Pulmonary artery endothelial cell (primary cell): Measurements from ENCODE around the gene GPR25. TPM values are rescaled to one million over a fixed set of nuclear protein-coding genes. Genes with fewer than 3 reads are reported as not detected.

Experiments
- DNase-seq: peaks from one replicate; pipeline ENCODE4 v3.0.0-alpha.2; 2011; ENCODE audit warnings: low read depth, low spot score
- total RNA-seq: library from RNA; depleted of rRNA; stranded (reverse); fragments of >200 nt; gene quantifications from 2 replicates; pipeline ENCODE4 v1.2.3, GENCODE V29; 2014

GPR25 gene, protein sequence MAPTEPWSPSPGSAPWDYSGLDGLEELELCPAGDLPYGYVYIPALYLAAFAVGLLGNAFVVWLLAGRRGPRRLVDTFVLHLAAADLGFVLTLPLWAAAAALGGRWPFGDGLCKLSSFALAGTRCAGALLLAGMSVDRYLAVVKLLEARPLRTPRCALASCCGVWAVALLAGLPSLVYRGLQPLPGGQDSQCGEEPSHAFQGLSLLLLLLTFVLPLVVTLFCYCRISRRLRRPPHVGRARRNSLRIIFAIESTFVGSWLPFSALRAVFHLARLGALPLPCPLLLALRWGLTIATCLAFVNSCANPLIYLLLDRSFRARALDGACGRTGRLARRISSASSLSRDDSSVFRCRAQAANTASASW
- not detected in 2 replicates for total RNA-seq

- no peak for DNase-seq
These were observed at the start of gene GPR25 for GRCh38 chr1:200872446-200873115. TSS of gene GPR25 (plus strand) at chr1:200872981. CDS start at chr1:200873038, 57 bp downstream.

DNA sequence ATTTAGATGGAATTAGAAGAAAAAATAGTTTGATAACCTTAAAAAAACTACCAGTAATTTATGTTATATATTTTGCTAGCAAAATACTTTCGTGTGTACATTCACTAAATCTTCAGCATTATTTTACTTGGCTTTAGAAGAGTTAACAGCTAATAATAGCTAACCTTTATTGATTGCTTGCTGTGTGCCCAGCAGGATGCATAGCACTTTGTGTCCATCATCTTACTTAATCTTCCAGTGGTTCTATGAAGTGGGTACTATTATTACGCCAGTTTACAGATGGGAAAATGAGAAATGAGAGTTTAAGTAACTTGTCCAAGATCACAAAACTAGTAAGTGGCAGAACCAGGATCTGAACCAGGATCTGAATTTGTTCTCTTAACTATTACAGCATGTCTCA, 41.7 kb upstream of the GPR25 start:
- no peak for DNase-seq

DNA sequence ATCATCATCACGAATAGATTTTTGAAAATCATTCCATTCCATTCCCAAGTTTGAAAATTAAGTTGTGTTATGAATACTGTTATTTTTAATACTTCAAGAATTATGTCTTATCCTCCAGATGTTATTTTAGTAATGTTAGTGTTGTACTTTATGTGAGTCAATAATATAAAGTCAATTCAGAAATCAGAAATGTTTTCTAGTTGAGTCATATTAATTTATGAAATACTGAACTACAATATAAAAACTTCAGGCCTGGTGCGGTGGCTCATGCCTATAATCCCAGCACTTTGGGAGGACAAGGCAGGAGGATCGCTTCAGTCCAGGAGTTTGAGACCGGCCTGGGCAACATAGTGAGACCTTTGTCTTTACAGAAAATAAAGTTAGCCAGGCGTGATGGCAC, 38.4 kb upstream of the GPR25 start:
- no peak for DNase-seq

- DNase-seq = no peak
These were observed 36.6 kb upstream of the GPR25 start for GRCh38 chr1:200836213-200836612.

DNA sequence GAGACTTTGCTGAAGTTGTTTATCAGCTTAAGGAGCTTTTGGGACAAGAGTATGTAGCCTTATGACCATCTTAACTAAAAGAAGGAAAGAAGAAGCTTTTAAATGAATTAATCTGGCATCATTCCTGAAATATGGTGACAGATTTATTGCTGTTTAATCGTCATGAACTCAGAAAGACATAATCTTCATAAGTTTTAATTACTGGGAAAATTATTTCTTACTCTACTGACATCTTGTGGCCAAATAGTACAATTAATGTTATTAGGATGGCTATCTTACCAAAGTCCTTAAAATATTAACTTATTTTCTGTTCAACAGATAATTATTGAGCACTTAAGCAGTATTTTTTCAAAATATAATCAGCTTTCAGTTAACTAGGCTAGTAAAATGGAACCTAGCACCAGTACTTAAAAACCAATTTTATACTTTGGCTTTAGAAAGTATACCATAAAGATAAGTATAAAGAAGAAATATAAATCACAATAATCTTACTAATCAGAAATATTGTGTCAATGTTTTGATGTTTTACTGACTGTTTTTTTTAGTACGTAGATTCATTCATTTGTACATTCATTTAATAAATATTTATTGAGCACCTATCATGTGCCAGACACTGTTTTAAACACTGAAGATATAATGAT, 34.7 kb upstream of the GPR25 start:
- no peak for DNase-seq

DNA sequence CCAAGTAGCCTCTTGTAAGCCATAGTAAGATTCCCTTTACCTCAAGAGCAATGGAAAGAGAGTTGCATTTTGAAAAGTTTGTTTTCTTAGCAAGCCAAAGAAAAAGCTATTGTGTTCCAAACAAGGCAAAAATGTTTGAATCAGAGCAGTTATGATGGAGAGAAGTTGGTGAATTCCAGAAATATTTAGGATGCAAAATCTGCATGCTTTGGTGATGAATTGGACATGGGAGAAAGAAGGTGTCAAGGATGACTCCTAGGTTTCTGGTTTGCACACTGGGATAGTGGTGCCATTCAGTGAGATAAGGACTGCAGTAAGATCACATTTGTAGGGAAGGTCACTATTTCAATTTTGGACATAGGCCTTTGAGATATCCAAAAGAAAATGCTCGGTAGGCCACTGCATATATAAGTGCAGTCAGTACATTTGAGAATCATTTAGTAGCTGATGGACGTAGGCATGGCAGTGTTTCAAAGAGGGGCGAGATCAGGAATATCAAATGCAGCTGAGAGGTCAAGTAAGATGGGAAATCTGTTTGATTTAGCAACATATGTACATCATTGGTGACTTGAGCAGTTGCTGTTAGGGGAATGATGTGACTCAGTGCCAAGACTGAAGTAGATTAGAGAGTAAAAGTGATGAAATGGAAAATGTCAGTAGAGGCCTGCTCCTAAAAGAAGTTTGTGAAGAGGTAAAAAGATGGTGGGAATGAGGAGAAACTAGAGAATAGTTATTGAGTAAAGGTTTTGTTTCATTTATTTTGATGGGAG, 33.9 kb upstream of the GPR25 start:
- DNase-seq = no peak

DNA sequence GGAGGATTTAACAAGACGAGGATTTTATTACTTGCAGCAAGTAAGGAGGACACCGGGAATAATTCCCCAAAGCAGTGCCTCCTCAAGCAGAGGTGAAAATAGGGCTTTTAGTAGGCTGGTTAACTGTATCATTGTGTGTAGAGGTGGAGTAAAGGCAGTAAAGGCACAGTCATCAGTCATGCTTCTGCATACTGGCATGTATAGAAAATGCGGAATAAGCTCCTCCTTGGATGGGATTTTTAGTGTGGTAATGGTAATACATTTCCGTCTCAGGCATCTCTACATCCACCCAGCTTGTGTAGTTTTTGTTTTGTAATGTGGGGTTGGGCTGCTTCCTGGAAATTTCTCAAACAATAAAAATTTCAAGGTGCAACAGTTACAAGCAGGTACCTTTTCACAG, 27.4 kb upstream of the GPR25 start:
- DNase-seq = no peak

GRCh38 chr1:200846398-200846797, 26.4 kb upstream of the GPR25 start:
- no peak for DNase-seq

GRCh38 chr1:200849430-200849829, 23.4 kb upstream of the GPR25 start:
- DNase-seq = no peak

DNA sequence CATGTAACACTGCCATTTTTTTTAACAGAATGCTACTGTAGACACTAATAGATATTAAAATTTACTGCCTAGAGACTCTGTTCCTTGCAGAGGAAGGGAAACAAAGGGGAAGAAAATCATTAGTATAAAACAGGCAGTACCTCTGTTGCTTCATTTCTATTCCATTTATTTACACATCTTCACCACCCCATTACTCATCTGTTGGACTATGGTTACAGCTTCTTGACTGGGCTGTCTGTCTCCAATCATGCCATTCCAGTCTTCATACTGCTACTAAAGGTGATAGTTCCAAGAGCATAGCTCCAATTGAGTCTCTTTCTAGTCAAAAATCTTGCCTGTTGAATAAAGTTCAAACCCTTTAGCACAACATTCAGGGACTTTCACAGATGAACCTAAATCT, 22.2 kb upstream of the GPR25 start:
- no peak for DNase-seq

DNA sequence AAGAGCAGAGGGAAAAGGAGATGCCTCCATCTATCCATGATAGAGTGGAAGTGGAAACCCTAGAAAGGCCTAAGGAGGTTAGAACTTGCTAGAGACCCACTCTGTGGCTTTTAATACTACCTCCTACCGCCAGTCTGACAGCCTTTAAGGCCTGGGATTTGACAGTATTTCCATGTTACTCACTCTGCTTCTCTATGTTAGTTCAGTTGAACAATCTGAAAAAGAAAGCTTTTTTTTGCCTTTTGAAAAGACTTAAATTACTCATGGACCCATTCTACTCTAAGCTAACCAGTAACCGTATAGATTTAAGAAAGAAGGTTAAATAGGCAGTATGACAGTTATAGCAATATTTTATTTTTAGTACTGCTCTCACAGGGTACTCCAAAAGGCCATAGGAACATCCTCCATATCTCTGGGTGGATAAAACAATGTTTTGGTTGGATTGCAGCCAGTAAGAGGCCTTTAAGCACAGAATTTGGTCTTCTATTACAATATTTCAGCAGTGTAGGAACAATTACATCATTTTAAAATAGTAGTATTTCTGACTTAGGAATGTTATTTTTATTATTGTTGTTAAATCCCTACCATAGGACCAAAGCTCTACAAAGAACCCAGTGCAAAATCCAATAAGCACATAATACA, 15.9 kb upstream of the GPR25 start:
- no peak for DNase-seq

GRCh38 chr1:200857804-200858203, 15.0 kb upstream of the GPR25 start:
- no peak for DNase-seq

DNA sequence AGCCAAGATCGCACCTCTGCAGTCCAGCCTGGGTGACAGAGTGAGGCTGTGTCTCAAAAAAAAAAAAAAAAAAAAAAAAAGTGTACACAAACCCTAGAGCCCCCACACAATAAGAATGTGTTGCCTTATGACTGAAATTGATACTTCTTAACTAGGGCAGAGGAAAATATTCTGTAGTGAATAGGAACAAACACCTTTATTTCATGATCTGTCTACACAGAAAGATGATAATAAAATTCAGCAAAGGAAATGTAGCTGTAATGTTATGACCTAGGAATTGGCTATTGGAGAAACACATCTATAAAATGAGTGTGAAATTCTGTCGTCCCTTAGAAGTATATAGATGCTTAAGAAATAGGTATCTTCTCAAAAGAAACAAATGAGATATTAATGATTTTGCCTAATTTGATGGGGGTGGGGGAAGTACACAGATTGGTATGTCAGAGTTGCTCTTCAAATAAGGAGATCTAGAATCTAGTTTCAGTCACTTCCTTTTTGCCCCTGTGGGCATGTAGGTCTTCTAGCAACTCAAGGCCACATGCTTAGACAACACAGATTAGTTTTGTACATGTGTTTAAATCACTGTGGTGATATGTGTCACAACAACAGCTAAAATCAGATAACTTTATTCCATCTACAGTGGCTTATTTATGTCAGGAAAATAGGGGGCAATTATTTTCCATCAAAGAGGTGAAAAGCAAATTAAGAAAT, 10.7 kb upstream of the GPR25 start:
- DNase-seq = no peak

- DNase-seq = no peak
These were observed 9.9 kb upstream of the GPR25 start for GRCh38 chr1:200862713-200863415.

DNA sequence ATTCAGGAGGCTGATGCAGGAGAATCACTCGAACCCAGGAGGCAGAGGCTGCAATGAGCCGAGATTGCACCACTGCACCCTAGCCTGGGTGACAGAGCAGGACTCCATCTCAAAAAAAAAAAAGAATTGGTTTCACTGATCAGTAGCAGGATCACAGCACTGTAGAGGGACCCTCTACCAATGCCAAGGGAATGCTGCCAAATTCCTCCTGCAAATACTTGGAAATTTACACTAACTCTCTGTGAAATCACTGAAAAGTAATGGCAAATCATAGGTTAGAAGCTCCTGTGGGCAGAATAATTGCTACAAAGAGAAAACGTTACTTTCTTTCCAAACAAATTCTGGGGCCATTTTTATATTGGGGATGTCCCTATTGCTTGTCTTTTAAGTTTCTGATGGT, 6.7 kb upstream of the GPR25 start:
- DNase-seq = no peak

GRCh38 chr1:200866521-200866920, 6.3 kb upstream of the GPR25 start:
- DNase-seq = no peak

DNA sequence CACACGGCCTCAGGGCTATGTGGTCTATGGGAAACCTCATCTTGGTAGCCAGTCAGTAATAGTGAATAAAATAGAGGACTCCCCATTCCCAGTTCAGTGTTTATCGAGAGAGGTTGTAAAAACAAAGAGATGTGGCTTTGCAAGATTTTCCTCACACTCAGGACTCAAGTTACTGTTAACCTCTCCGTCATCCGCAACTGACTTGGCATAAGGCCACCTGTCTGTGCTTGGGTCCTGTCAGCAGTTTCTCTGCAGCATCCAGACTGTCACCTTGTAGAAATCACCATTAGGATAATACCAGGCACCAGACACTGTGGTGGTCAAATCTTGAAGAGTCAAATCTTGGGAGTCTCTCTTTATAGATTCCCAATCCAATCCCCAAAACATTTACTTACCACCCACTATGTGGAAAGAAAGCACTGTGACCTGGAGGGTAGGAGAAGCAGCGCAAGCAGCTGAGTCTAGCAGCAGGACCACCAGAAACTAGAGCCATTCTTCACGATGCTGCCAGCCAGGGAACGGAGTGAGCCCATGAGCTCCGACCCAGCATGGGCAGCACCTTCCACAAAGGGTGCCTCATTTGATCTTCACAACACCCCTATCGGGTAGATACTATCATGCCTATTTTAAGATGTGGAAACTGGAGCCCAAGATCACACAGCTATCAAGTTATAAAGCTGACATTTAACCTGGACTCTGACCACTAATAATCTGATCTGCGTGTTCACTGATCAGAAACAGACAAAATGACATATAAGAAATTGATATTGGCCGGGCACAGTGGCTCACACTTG, 5.6 kb upstream of the GPR25 start:
- no peak for DNase-seq

GRCh38 chr1:200869376-200869752, 3.4 kb upstream of the GPR25 start:
- no peak for DNase-seq

- no peak for DNase-seq
These were observed 2.9 kb upstream of the GPR25 start for GRCh38 chr1:200869753-200870391.
